WERI-Rb-1 (cell line): Measurements from ENCODE around the gene AP1M1.

Experiments used
- DNase-seq: peaks from one replicate; pipeline ENCODE4 v3.0.0-alpha.2; 2020
- H3K27ac ChIP-seq: fragments of 250-450 bp; sonication (Bioruptor Pico); 2 replicates; pipeline ENCODE4 v1.5.1; 2020; ENCODE audit warnings: mild to moderate bottlenecking, moderate library complexity
- H3K27me3 ChIP-seq: fragments of 250-450 bp; sonication (Bioruptor Pico); 2 replicates; pipeline ENCODE4 v1.5.1; 2021; ENCODE audit warnings: mild to moderate bottlenecking, low read depth, moderate library complexity; ENCODE audit not compliant: insufficient read depth, severe bottlenecking
- H3K36me3 ChIP-seq: fragments of 250-450 bp; sonication (Bioruptor Pico); 2 replicates; pipeline ENCODE4 v1.5.1; 2020; ENCODE audit warnings: mild to moderate bottlenecking, moderate library complexity
- H3K4me3 ChIP-seq: 2 replicates; pipeline ENCODE4 v1.5.1; 2011; ENCODE audit warnings: low read depth, mild to moderate bottlenecking, control low read depth, low read length
- H3K9me3 ChIP-seq: fragments of 250-450 bp; sonication (Bioruptor Pico); 2 replicates; pipeline ENCODE4 v1.5.1; 2021; ENCODE audit warnings: mild to moderate bottlenecking, moderate library complexity; ENCODE audit not compliant: severe bottlenecking
- CTCF ChIP-seq: IDR thresholded peaks from 2 replicates; pipeline ENCODE4 v1.5.1; 2011; ENCODE audit warnings: low read depth, mild to moderate bottlenecking, control low read depth, inconsistent platforms, low read length

Gene AP1M1

GRCh38 chr19:16247353-16248182 lies 49.9 kb downstream of the AP1M1 start:
- Histone ChIP-seq H3K27ac (no peak overlapping the region), H3K36me3 (no peaks in the 10 kb centered on the region), H3K27me3 (no peaks in the 10 kb centered on the region), H3K4me3 (no peak overlapping the region), H3K9me3 (no peaks in the 10 kb centered on the region)
- DNase-seq = peak; percentile 86
- peak; percentile 95 for TF ChIP-seq CTCF

GRCh38 chr19:16248380-16249023 lies 50.8 kb downstream of the AP1M1 start:
- no peaks in the 10 kb centered on the region for H3K9me3 ChIP-seq
- no peaks in the 10 kb centered on the region for H3K27me3 ChIP-seq
- no peak overlapping the region for H3K4me3 ChIP-seq
- TF ChIP-seq CTCF = no peak
- DNase-seq = no peak
- H3K27ac ChIP-seq = no peak overlapping the region
- no peaks in the 10 kb centered on the region for H3K36me3 ChIP-seq

- no peak for TF ChIP-seq CTCF
- H3K9me3 ChIP-seq = no peaks in the 10 kb centered on the region
- no peaks in the 10 kb centered on the region for H3K36me3 ChIP-seq
- H3K27me3 ChIP-seq = no peaks in the 10 kb centered on the region
- no peak overlapping the region for H3K27ac ChIP-seq
- H3K4me3 ChIP-seq = no peak overlapping the region
- no peak for DNase-seq
These were observed 52.2 kb downstream of the AP1M1 start for GRCh38 chr19:16249826-16250404.

GRCh38 chr19:16252459-16253205 lies 54.9 kb downstream of the AP1M1 start:
- Histone ChIP-seq H3K4me3 (no peak overlapping the region), H3K36me3 (no peaks in the 10 kb centered on the region), H3K27me3 (no peaks in the 10 kb centered on the region), H3K9me3 (no peaks in the 10 kb centered on the region), H3K27ac (no peak overlapping the region)
- DNase-seq = no peak
- no peak for TF ChIP-seq CTCF

- no peaks in the 10 kb centered on the region for H3K36me3 ChIP-seq
- H3K27me3 ChIP-seq = peaks cover 2% of the 10 kb centered on the region
- no peaks in the 10 kb centered on the region for H3K9me3 ChIP-seq
- DNase-seq = no peak
- no peak overlapping the region for H3K27ac ChIP-seq
- no peak overlapping the region for H3K4me3 ChIP-seq
- TF ChIP-seq CTCF = no peak
These were observed 57.2 kb downstream of the AP1M1 start for GRCh38 chr19:16254851-16255408.
